DLD1 (cell line): Measurements from ENCODE around the gene RNGTT.
"Not testable (repeated sequence)": the region's sequence is repeated elsewhere in the genome, so short reads cannot be mapped to it uniquely, and the experiment has no call there.

Source experiments
- in situ Hi-C: cut with HindIII; loops from 2 replicates; pipeline ENCODE4 v1.10.0; 2017; ENCODE audit warnings: low sequenced_read_pairs

RNGTT gene

GRCh38 chr6:88972504-88973423 lies 9.3 kb upstream of the RNGTT start:
- in situ Hi-C loops = no loop called here

- in situ Hi-C loops = no loop called here
Measured at GRCh38 chr6:88970301-88970700, 6.9 kb upstream of the RNGTT start.

GRCh38 chr6:88969255-88969654 lies 5.8 kb upstream of the RNGTT start:
- in situ Hi-C loops = not testable (repeated sequence)

- in situ Hi-C loops = no loop called here
Measured at GRCh38 chr6:88967891-88968290, 4.5 kb upstream of the RNGTT start.

GRCh38 chr6:88965691-88966090 lies 2.3 kb upstream of the RNGTT start:
- in situ Hi-C loops = no loop called here

- in situ Hi-C loops = no loop called here
Measured at GRCh38 chr6:88964509-88964908, 1.1 kb upstream of the RNGTT start.

- in situ Hi-C loops = no loop called here
Measured at GRCh38 chr6:88958842-88959241, 4.6 kb downstream of the RNGTT start.

GRCh38 chr6:88953550-88954386 lies 9.7 kb downstream of the RNGTT start:
- in situ Hi-C loops = no loop called here

- in situ Hi-C loops = no loop called here
Measured at GRCh38 chr6:88952065-88952704, 11.2 kb downstream of the RNGTT start.

- in situ Hi-C loops = no loop called here
Measured at GRCh38 chr6:88945415-88946008, 17.9 kb downstream of the RNGTT start.

- in situ Hi-C loops = no loop called here
Measured at GRCh38 chr6:88933521-88933920, 29.9 kb downstream of the RNGTT start.

- in situ Hi-C loops = not testable (repeated sequence)
Measured at GRCh38 chr6:88932019-88932418, 31.4 kb downstream of the RNGTT start.

- in situ Hi-C loops = no loop called here
Measured at GRCh38 chr6:88922775-88923548, 40.5 kb downstream of the RNGTT start.

- in situ Hi-C loops = no loop called here
Measured at GRCh38 chr6:88921734-88922133, 41.7 kb downstream of the RNGTT start.

GRCh38 chr6:88920774-88921733 lies 42.4 kb downstream of the RNGTT start:
- in situ Hi-C loops = no loop called here

- in situ Hi-C loops = no loop called here
Measured at GRCh38 chr6:88920088-88920487, 43.3 kb downstream of the RNGTT start.

GRCh38 chr6:88919032-88919431 lies 44.4 kb downstream of the RNGTT start:
- in situ Hi-C loops = no loop called here

GRCh38 chr6:88916615-88917208 lies 46.7 kb downstream of the RNGTT start:
- in situ Hi-C loops = no loop called here
